Liver (tissue), 3 donors: ENCODE results near the gene KAZN.

ENCODE experiments used
- EGR1 ChIP-seq, 2 donors: IDR thresholded peaks; 2 replicates each; pipeline ENCODE4 v1.6.1; 2016 to 2018; ENCODE audit warnings: antibody characterized with exemption in 2 of 2, low read depth in 2 of 2
- FOXA1 ChIP-seq: IDR thresholded peaks from 2 replicates; pipeline ENCODE4 v1.6.1; 2016; ENCODE audit warnings: antibody characterized with exemption
- FOXA2 ChIP-seq: IDR thresholded peaks from 2 replicates; pipeline ENCODE4 v1.6.1; 2016; ENCODE audit warnings: antibody characterized with exemption
- HNF4A ChIP-seq, 2 donors: conservative IDR thresholded peaks; 2 replicates each; pipeline ENCODE4 v1.6.1; 2016; ENCODE audit warnings: antibody characterized with exemption in 2 of 2, mild to moderate bottlenecking in 2 of 2
- HNF4G ChIP-seq: IDR thresholded peaks from 2 replicates; pipeline ENCODE4 v1.6.1; 2016; ENCODE audit warnings: antibody characterized with exemption
- RAD21 ChIP-seq, 2 donors: IDR thresholded peaks; 2 replicates each; pipeline ENCODE4 v1.6.1; 2016; ENCODE audit warnings: antibody characterized with exemption in 2 of 2, mild to moderate bottlenecking in 2 of 2
- SP1 ChIP-seq: IDR thresholded peaks from 2 replicates; pipeline ENCODE4 v1.6.1; 2018; ENCODE audit warnings: antibody characterized with exemption, mild to moderate bottlenecking
- TAF1 ChIP-seq: conservative IDR thresholded peaks from 2 replicates; pipeline ENCODE4 v1.6.1; 2016; ENCODE audit warnings: antibody characterized with exemption, mild to moderate bottlenecking
- TF ChIP-seq, protein P1 (sequence below): fragments of 150-350 bp; IDR thresholded peaks from 2 replicates; pipeline ENCODE4 v1.5.1; 2017; ENCODE audit warnings: improper control_type of control experiment, low read depth, low read length; ENCODE audit not compliant: missing input control
- TF ChIP-seq, protein P2 (sequence below): IDR thresholded peaks from 2 replicates; pipeline ENCODE4 v1.6.1; 2016; ENCODE audit warnings: antibody characterized with exemption, mild to moderate bottlenecking
- TF ChIP-seq, protein P3 (sequence below): IDR thresholded peaks from 2 replicates; pipeline ENCODE4 v1.6.1; 2016; ENCODE audit warnings: antibody characterized with exemption
- donor health status: healthy.
- donor health status: healthy.

DNA sequence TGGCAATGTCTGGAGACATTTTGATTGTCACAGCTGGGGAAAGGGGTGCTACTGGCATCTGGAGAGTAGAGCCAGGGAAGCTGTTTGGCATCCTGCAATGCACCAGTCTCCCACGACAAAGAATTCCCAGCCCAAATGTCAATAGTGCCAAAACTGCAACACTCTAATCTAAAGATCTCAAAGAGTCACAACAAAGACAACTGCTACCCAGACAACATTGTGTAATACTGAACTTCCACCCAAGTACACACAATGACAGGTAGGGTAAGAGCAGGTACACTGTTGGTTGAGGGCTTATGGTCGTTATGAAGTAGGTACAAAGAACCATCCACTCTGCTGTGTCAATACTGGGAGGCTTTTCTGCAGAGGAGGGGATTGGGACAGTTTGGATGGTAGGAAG is 546.8 kb downstream of the KAZN start:
- TF ChIP-seq, protein P1, sequence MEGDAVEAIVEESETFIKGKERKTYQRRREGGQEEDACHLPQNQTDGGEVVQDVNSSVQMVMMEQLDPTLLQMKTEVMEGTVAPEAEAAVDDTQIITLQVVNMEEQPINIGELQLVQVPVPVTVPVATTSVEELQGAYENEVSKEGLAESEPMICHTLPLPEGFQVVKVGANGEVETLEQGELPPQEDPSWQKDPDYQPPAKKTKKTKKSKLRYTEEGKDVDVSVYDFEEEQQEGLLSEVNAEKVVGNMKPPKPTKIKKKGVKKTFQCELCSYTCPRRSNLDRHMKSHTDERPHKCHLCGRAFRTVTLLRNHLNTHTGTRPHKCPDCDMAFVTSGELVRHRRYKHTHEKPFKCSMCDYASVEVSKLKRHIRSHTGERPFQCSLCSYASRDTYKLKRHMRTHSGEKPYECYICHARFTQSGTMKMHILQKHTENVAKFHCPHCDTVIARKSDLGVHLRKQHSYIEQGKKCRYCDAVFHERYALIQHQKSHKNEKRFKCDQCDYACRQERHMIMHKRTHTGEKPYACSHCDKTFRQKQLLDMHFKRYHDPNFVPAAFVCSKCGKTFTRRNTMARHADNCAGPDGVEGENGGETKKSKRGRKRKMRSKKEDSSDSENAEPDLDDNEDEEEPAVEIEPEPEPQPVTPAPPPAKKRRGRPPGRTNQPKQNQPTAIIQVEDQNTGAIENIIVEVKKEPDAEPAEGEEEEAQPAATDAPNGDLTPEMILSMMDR: no peak
- TF ChIP-seq, protein P2, sequence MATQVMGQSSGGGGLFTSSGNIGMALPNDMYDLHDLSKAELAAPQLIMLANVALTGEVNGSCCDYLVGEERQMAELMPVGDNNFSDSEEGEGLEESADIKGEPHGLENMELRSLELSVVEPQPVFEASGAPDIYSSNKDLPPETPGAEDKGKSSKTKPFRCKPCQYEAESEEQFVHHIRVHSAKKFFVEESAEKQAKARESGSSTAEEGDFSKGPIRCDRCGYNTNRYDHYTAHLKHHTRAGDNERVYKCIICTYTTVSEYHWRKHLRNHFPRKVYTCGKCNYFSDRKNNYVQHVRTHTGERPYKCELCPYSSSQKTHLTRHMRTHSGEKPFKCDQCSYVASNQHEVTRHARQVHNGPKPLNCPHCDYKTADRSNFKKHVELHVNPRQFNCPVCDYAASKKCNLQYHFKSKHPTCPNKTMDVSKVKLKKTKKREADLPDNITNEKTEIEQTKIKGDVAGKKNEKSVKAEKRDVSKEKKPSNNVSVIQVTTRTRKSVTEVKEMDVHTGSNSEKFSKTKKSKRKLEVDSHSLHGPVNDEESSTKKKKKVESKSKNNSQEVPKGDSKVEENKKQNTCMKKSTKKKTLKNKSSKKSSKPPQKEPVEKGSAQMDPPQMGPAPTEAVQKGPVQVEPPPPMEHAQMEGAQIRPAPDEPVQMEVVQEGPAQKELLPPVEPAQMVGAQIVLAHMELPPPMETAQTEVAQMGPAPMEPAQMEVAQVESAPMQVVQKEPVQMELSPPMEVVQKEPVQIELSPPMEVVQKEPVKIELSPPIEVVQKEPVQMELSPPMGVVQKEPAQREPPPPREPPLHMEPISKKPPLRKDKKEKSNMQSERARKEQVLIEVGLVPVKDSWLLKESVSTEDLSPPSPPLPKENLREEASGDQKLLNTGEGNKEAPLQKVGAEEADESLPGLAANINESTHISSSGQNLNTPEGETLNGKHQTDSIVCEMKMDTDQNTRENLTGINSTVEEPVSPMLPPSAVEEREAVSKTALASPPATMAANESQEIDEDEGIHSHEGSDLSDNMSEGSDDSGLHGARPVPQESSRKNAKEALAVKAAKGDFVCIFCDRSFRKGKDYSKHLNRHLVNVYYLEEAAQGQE: no peak
- TF ChIP-seq HNF4A (conservative IDR thresholded peaks at IDR 0.05): peak in 1 of 2 donors; percentile 27
- no peak for TF ChIP-seq RAD21 (IDR thresholded peaks at IDR 0.05)
- no peak for TF ChIP-seq FOXA2
- no peak for TF ChIP-seq EGR1 (IDR thresholded peaks at IDR 0.05; ENCODE audit: low read depth in 2 of 2)
- TF ChIP-seq SP1: no peak
- no peak for TF ChIP-seq FOXA1
- TF ChIP-seq TAF1: no peak
- no peak for TF ChIP-seq HNF4G
- TF ChIP-seq, protein P3, sequence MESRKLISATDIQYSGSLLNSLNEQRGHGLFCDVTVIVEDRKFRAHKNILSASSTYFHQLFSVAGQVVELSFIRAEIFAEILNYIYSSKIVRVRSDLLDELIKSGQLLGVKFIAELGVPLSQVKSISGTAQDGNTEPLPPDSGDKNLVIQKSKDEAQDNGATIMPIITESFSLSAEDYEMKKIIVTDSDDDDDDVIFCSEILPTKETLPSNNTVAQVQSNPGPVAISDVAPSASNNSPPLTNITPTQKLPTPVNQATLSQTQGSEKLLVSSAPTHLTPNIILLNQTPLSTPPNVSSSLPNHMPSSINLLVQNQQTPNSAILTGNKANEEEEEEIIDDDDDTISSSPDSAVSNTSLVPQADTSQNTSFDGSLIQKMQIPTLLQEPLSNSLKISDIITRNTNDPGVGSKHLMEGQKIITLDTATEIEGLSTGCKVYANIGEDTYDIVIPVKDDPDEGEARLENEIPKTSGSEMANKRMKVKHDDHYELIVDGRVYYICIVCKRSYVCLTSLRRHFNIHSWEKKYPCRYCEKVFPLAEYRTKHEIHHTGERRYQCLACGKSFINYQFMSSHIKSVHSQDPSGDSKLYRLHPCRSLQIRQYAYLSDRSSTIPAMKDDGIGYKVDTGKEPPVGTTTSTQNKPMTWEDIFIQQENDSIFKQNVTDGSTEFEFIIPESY: no peak
